Uterus (tissue), 4 donors: Measurements from ENCODE around the gene HOMER3. TPM values are rescaled to one million over a fixed set of nuclear protein-coding genes. Genes with fewer than 3 reads are reported as not detected.
A peak's percentile ranks its signal among the peaks of the same experiment; 100 is the strongest.

Source experiments
- DNase-seq, 2 donors: peaks; one replicate each; pipeline ENCODE4 v3.0.0-alpha.2; 2019 to 2020
- H3K27ac ChIP-seq, 2 donors: fragments of 200-600 bp; sonication (generic); 1 replicate in 1 of 2; 2 replicates in 1 of 2; pipeline ENCODE4 v1.5.1; 2016 to 2018
- H3K27me3 ChIP-seq, 2 donors: fragments of 200-600 bp; sonication (generic); one replicate each; pipeline ENCODE4 v1.5.1; 2018 to 2019; ENCODE audit warnings: control low read depth in 1 of 2
- H3K36me3 ChIP-seq, 2 donors: fragments of 200-600 bp; sonication (generic); one replicate each; pipeline ENCODE4 v1.5.1; 2019; ENCODE audit warnings: control low read depth in 1 of 2
- H3K4me1 ChIP-seq, 2 donors: fragments of 200-600 bp; sonication (generic); one replicate each; pipeline ENCODE4 v1.5.1; 2018 to 2019; ENCODE audit warnings: control low read depth in 1 of 2
- H3K4me3 ChIP-seq, 2 donors: fragments of 200-600 bp; sonication (generic); 1 replicate in 1 of 2; 2 replicates in 1 of 2; pipeline ENCODE4 v1.5.1; 2018 to 2019; ENCODE audit warnings: mild to moderate bottlenecking in 1 of 2
- H3K9me3 ChIP-seq, 2 donors: fragments of 200-600 bp; sonication (generic); one replicate each; pipeline ENCODE4 v1.5.1; 2019; ENCODE audit warnings: control low read depth in 1 of 2
- CTCF ChIP-seq, 4 experiments: fragments of 200-600 bp in 2 of 4; fragments of 450-650 bp in 2 of 4; sonication (generic) in 2 of 4; IDR thresholded peaks; one replicate each; pipeline ENCODE4 v1.5.1; 2016 to 2019; ENCODE audit warnings: antibody characterized with exemption in 4 of 4, mild to moderate bottlenecking in 2 of 4, moderate library complexity in 1 of 4
- POLR2A ChIP-seq, 2 donors: fragments of 450-650 bp; IDR thresholded peaks; one replicate each; pipeline ENCODE4 v1.6.1; 2016; ENCODE audit warnings: antibody characterized with exemption in 2 of 2, mild to moderate bottlenecking in 1 of 2, moderate library complexity in 1 of 2
- intact Hi-C: fragments of 100-400 bp; cut with DNase I; formaldehyde crosslinking; loops from one replicate; pipeline ENCODE4 v1.15.1; 2023; ENCODE audit warnings: low total_unique reads
- total RNA-seq, 4 donors: library from RNA; depleted of rRNA in 3 of 4; stranded (reverse); fragments of >200 nt in 3 of 4; gene quantifications; one replicate each; pipeline versions ENCODE4 v1.1.0 to v1.2.4, GENCODE V29; 2014 to 2023
- donor health status: DM: yes; HTN: yes; CAD: no.

The HOMER3 gene
- total RNA-seq, 4 donors from 2014 or later, result 4.4 to 24.8 (median 23.3) TPM

GRCh38 chr19:18975011-18975410, 34.0 kb upstream of the HOMER3 start:
- Histone ChIP-seq H3K4me3 (no peak overlapping the region), H3K36me3 (no peaks in the 10 kb centered on the region), H3K4me1 (no peaks in the 10 kb centered on the region), H3K27ac (no peak overlapping the region), H3K9me3 (no peaks in the 10 kb centered on the region), H3K27me3 (no peaks in the 10 kb centered on the region)
- intact Hi-C loops, result no loop called here
- DNase-seq, result no peak
- no peak for TF ChIP-seq CTCF (IDR thresholded peaks at IDR 0.05)
- TF ChIP-seq POLR2A (IDR thresholded peaks at IDR 0.05), result no peak

- no peaks in the 10 kb centered on the region for H3K4me1 ChIP-seq
- intact Hi-C loops, result no loop called here
- no peaks in the 10 kb centered on the region for H3K27me3 ChIP-seq
- H3K4me3 ChIP-seq, result no peak overlapping the region
- no peak for DNase-seq
- TF ChIP-seq POLR2A (IDR thresholded peaks at IDR 0.05) (no peak), CTCF (IDR thresholded peaks at IDR 0.05) (no peak)
- H3K9me3 ChIP-seq, result no peaks in the 10 kb centered on the region
- H3K27ac ChIP-seq, result no peak overlapping the region
- no peaks in the 10 kb centered on the region for H3K36me3 ChIP-seq
Observed at GRCh38 chr19:18972851-18973250, 31.8 kb upstream of the HOMER3 start.

GRCh38 chr19:18972301-18972811, 31.3 kb upstream of the HOMER3 start:
- Histone ChIP-seq H3K27ac (peak overlapping the region in 1 of 2 donors; percentile 59), H3K27me3 (no peaks in the 10 kb centered on the region), H3K4me1 (no peaks in the 10 kb centered on the region), H3K4me3 (no peak overlapping the region), H3K9me3 (no peaks in the 10 kb centered on the region), H3K36me3 (no peaks in the 10 kb centered on the region)
- intact Hi-C loops, result no loop called here
- no peak for DNase-seq
- no peak for TF ChIP-seq POLR2A (IDR thresholded peaks at IDR 0.05)
- no peak for TF ChIP-seq CTCF (IDR thresholded peaks at IDR 0.05)

GRCh38 chr19:18969931-18970659, 29.1 kb upstream of the HOMER3 start:
- Histone ChIP-seq H3K27me3 (no peaks in the 10 kb centered on the region), H3K9me3 (no peaks in the 10 kb centered on the region), H3K4me3 (no peak overlapping the region), H3K27ac (peak overlapping the region in 1 of 2 donors; percentile 59), H3K36me3 (no peaks in the 10 kb centered on the region), H3K4me1 (no peaks in the 10 kb centered on the region)
- DNase-seq, result no peak
- intact Hi-C loops, result no loop called here
- no peak for TF ChIP-seq CTCF (IDR thresholded peaks at IDR 0.05)

- Histone ChIP-seq H3K36me3 (no peaks in the 10 kb centered on the region), H3K27me3 (no peaks in the 10 kb centered on the region), H3K9me3 (no peaks in the 10 kb centered on the region), H3K4me1 (no peaks in the 10 kb centered on the region), H3K27ac (peak overlapping the region in 1 of 2 donors; percentile 73), H3K4me3 (no peak overlapping the region)
- TF ChIP-seq POLR2A (IDR thresholded peaks at IDR 0.05), result no peak
- intact Hi-C loops, result no loop called here
- peak; percentile 24 to 66 for DNase-seq
Observed at GRCh38 chr19:18967358-18968146, 26.5 kb upstream of the HOMER3 start.
